Endothelial cell of umbilical vein (primary cell): ENCODE data around the gene ADCY7. TPM values are rescaled to one million over a fixed set of nuclear protein-coding genes. Genes with fewer than 3 reads are reported as not detected.

ENCODE experiments used
- BruUV-seq: library from RNA; stranded (reverse); fragments of 400-500 nt; replicated peaks from 2 replicates; lab custom pipeline; 2021; lab: Mats Ljungman, UMichigan
- CTCF ChIA-PET: fragments of 300-600, 350-600 bp; sonication (Branson Sonifier 250); formaldehyde crosslinking; loops from one replicate; lab custom pipeline; 2021; ENCODE audit warnings: antibody characterized with exemption, inconsistent platforms; lab: Charles Lee
- POLR2A ChIA-PET: fragments of 300-600, 350-600 bp; sonication (Branson Sonifier 250); formaldehyde crosslinking; loops from one replicate; lab custom pipeline; 2021; ENCODE audit warnings: antibody characterized with exemption, inconsistent platforms; lab: Charles Lee
- DNase-seq: peaks from one replicate; pipeline ENCODE4 v3.0.0-alpha.2; 2011; ENCODE audit warnings: low read depth, low spot score
- FAIRE-seq: peaks from 2 replicates; lab custom pipeline; 2011; peaks lifted over from hg19 to GRCh38; lab: Jason Lieb, UNC
- H2AFZ ChIP-seq: 2 replicates; pipeline ENCODE4 v1.6.0; 2012; ENCODE audit warnings: low read depth, low read length, control low read depth, inconsistent platforms
- H3K27ac ChIP-seq: 2 replicates; pipeline ENCODE4 v1.5.1; 2011; ENCODE audit warnings: low read depth, mild to moderate bottlenecking, control low read depth, low read length, moderate library complexity; ENCODE audit not compliant: insufficient read depth
- H3K27me3 ChIP-seq, 2 experiments: 2 replicates each; pipeline versions ENCODE4 v1.6.0 to v1.6.1; 2011; ENCODE audit warnings: low read length in 2 of 2, mixed read lengths in 1 of 2; ENCODE audit not compliant: control insufficient read depth in 2 of 2, insufficient read depth in 2 of 2
- H3K36me3 ChIP-seq, 2 experiments: 2 replicates in 1 of 2; 3 replicates in 1 of 2; pipeline ENCODE4 v1.5.1; 2011; ENCODE audit warnings: low read length in 2 of 2, mild to moderate bottlenecking in 1 of 2, moderate library complexity in 1 of 2; ENCODE audit not compliant: control insufficient read depth in 2 of 2, insufficient read depth in 2 of 2; ENCODE audit errors: extremely low read depth in 1 of 2
- H3K4me1 ChIP-seq: 3 replicates; pipeline ENCODE4 v1.5.1; 2011; ENCODE audit warnings: mild to moderate bottlenecking, low read length; ENCODE audit not compliant: control insufficient read depth, insufficient read depth; ENCODE audit errors: extremely low read depth
- H3K4me2 ChIP-seq: 2 replicates; pipeline ENCODE4 v1.6.1; 2011; ENCODE audit warnings: low read length, control low read depth, mixed read lengths; ENCODE audit not compliant: insufficient read depth
- H3K4me3 ChIP-seq, 3 experiments: fragments of 200-600 bp in 1 of 3; sonication (generic), shearing (Covaris generic) in 1 of 3; replicated peaks in 1 of 3; 2 replicates each; pipeline ENCODE4 v1.5.1; 2011 to 2016; ENCODE audit warnings: control low read depth in 3 of 3, low read length in 3 of 3, mild to moderate bottlenecking in 2 of 3, inconsistent platforms in 1 of 3, low read depth in 1 of 3, moderate library complexity in 1 of 3; ENCODE audit not compliant: insufficient read depth in 1 of 3
- H3K79me2 ChIP-seq: 2 replicates; pipeline ENCODE4 v1.6.0; 2012; ENCODE audit warnings: low read length, inconsistent platforms; ENCODE audit not compliant: control insufficient read depth, insufficient read depth
- H3K9ac ChIP-seq: replicated peaks from 2 replicates; pipeline ENCODE3; 2011; ENCODE audit warnings: low read length, control low read depth; ENCODE audit not compliant: insufficient read depth; ENCODE audit errors: extremely low read depth
- H3K9me1 ChIP-seq: replicated peaks from 3 replicates; pipeline ENCODE4 v1.6.0; 2011; ENCODE audit warnings: mild to moderate bottlenecking, low read length; ENCODE audit not compliant: control insufficient read depth, insufficient read depth; ENCODE audit errors: extremely low read depth
- H3K9me3 ChIP-seq: replicated peaks from 2 replicates; pipeline ENCODE4 v1.5.1; 2012; ENCODE audit warnings: low read length, inconsistent platforms; ENCODE audit not compliant: control insufficient read depth, insufficient read depth
- H4K20me1 ChIP-seq: replicated peaks from 2 replicates; pipeline ENCODE3; 2011; ENCODE audit warnings: mild to moderate bottlenecking, low read length; ENCODE audit not compliant: control insufficient read depth, insufficient read depth; ENCODE audit errors: extremely low read depth
- EZH2 ChIP-seq: IDR thresholded peaks from 2 replicates; pipeline ENCODE4 v1.6.1; 2012; ENCODE audit warnings: borderline replicate concordance, low read depth, mild to moderate bottlenecking, moderate library complexity, low read length, inconsistent platforms; ENCODE audit not compliant: severe bottlenecking
- FOS ChIP-seq: IDR thresholded peaks from 2 replicates; pipeline ENCODE4 v1.6.1; 2011; ENCODE audit warnings: mild to moderate bottlenecking, low read length, moderate library complexity, borderline replicate concordance; ENCODE audit not compliant: insufficient read depth
- JUN ChIP-seq: IDR thresholded peaks from 2 replicates; pipeline ENCODE4 v1.6.1; 2011; ENCODE audit warnings: borderline replicate concordance, low read depth; ENCODE audit not compliant: insufficient read length, insufficient read depth
- POLR2A ChIP-seq: IDR thresholded peaks from 2 replicates; pipeline ENCODE4 v1.6.1; 2012; ENCODE audit warnings: low read depth, mild to moderate bottlenecking, control low read depth, low read length
- dilution Hi-C: fragments of 300-500 bp; cut with MboI; formaldehyde crosslinking; loops from one replicate; pipeline ENCODE4 v1.15.0; 2019; ENCODE audit warnings: low sequenced_read_pairs; ENCODE audit not compliant: extremely low pct_ligation_motif_present
- intact Hi-C: fragments of 100-400 bp; cut with micrococcal nuclease; formaldehyde crosslinking; loops from one replicate; pipeline ENCODE4 v1.10.0; 2022
- polyA plus RNA-seq, 4 experiments: library from polyadenylated mRNA; depleted of rRNA in 3 of 4; stranded (reverse) in 3 of 4; unstranded in 1 of 4; fragments of >200 nt; gene quantifications; 2 replicates each; pipeline versions ENCODE4 v1.2.1 to v1.2.3, GENCODE V29; 2011 to 2012; ENCODE audit warnings: missing spikeins in 1 of 4
- total RNA-seq: library from RNA; stranded (reverse); gene quantifications from 2 replicates; pipeline ENCODE4 v1.2.3, GENCODE V29; 2021
- TF ChIP-seq, protein P1 (sequence below): IDR thresholded peaks from 2 replicates; pipeline ENCODE4 v1.6.1; 2011; ENCODE audit not compliant: insufficient read depth, insufficient read length
- TF ChIP-seq, protein P2 (sequence below), 2 donors: IDR thresholded peaks; 1 replicate in 1 of 2; 2 replicates in 1 of 2; pipeline ENCODE4 v1.5.1; 2011; ENCODE audit warnings: low read length in 2 of 2, mild to moderate bottlenecking in 2 of 2, moderate library complexity in 2 of 2, control low read depth in 1 of 2, inconsistent platforms in 1 of 2, low read depth in 1 of 2; ENCODE audit not compliant: insufficient read depth in 1 of 2; ENCODE audit errors: extremely low read depth in 1 of 2

Gene ADCY7
- total and polyA plus RNA-seq, 2 donors (not counting 3 experiments of a cell fraction or from before 2014, with no cell fraction given) = 3.5 to 9.3 TPM

DNA sequence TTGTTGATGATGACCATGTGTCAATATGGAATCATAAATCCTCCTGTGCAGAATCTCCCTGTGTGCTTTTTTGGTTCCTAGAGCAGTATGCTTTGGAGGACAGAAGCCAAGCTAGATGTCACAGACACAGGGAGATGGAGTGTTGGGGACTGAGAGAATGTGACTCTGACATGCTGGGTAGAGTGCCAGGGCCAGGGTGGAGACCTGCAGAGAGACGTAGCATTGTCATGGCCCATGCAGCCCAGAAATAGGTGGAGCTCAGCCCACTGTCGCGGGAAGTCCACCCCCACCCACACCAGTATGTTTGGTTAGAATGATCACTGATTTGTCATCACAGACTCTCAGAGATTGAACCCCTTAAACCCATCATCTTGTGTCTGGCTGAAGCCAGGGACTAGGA, 39.2 kb upstream of the ADCY7 start:
- H3K4me2 ChIP-seq = no peak overlapping the region
- no peaks in the 10 kb centered on the region for H3K9me3 ChIP-seq
- peaks cover 2 to 12% of the 10 kb centered on the region in 2 experiments for H3K36me3 ChIP-seq
- H4K20me1 ChIP-seq = no peaks in the 10 kb centered on the region
- no peak overlapping the region for H3K27ac ChIP-seq
- H3K4me3 ChIP-seq = no peak overlapping the region
- intact Hi-C loops = no loop called here
- H3K9ac ChIP-seq = no peak overlapping the region
- ChIA-PET POLR2A (no interaction called here), CTCF (interaction anchor here (1.1 to 1.6 kb wide), 3 partner anchors 128 to 438 kb away, joined by 3 to 4 read pairs (median 3); partner anchors contain the start of gene CNEP1R1)
- H3K9me1 ChIP-seq = no peaks in the 10 kb centered on the region
- H3K27me3 ChIP-seq = no peaks in the 10 kb centered on the region
- H3K79me2 ChIP-seq = no peaks in the 10 kb centered on the region
- no TSS peak for BruUV-seq
- H2AFZ ChIP-seq = no peak overlapping the region
- no peak for TF ChIP-seq JUN
- TF ChIP-seq, protein P1, sequence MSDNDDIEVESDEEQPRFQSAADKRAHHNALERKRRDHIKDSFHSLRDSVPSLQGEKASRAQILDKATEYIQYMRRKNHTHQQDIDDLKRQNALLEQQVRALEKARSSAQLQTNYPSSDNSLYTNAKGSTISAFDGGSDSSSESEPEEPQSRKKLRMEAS = no peak
- no peaks in the 10 kb centered on the region for H3K4me1 ChIP-seq
- FAIRE-seq (no peak), DNase-seq (no peak)
- dilution Hi-C loops = no loop called here

DNA sequence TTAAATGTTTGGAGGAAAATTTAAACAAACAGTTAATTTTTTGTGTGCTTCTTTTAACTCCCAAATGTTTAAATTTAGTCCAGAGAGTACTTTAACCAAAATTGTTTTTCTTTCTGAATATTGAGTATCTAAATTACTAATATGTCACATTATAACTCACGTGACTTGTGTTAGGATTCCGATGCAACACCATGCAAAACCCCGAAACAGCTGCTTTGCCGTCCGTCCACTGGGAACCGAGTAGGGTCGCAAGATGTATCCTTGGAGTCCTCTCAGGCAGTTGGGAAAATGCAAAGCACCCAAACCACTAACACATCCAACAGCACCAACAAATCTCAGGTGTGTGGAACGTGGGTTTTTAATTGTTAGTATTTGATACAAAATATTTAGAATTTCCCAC, 38.7 kb upstream of the ADCY7 start:
- Histone ChIP-seq H3K4me3 (no peak overlapping the region), H3K36me3 (peaks cover 2 to 12% of the 10 kb centered on the region in 2 experiments), H2AFZ (no peak overlapping the region), H3K4me1 (no peaks in the 10 kb centered on the region), H3K27ac (no peak overlapping the region), H3K9ac (no peak overlapping the region), H4K20me1 (no peaks in the 10 kb centered on the region), H3K4me2 (no peak overlapping the region), H3K27me3 (no peaks in the 10 kb centered on the region), H3K79me2 (no peaks in the 10 kb centered on the region), H3K9me1 (no peaks in the 10 kb centered on the region), H3K9me3 (no peaks in the 10 kb centered on the region)
- BruUV-seq = no TSS peak
- dilution Hi-C loops = no loop called here
- DNase-seq = no peak
- FAIRE-seq = no peak
- ChIA-PET CTCF (interaction anchor here (0.9 to 1.6 kb wide), 4 partner anchors 16 to 438 kb away, joined by 3 to 4 read pairs (median 3); partner anchors contain the start of gene CNEP1R1), POLR2A (no interaction called here)
- no peak for TF ChIP-seq JUN
- no peak for TF ChIP-seq FOS
- no peak for TF ChIP-seq EZH2
- TF ChIP-seq POLR2A = no peak
- TF ChIP-seq, protein P2, sequence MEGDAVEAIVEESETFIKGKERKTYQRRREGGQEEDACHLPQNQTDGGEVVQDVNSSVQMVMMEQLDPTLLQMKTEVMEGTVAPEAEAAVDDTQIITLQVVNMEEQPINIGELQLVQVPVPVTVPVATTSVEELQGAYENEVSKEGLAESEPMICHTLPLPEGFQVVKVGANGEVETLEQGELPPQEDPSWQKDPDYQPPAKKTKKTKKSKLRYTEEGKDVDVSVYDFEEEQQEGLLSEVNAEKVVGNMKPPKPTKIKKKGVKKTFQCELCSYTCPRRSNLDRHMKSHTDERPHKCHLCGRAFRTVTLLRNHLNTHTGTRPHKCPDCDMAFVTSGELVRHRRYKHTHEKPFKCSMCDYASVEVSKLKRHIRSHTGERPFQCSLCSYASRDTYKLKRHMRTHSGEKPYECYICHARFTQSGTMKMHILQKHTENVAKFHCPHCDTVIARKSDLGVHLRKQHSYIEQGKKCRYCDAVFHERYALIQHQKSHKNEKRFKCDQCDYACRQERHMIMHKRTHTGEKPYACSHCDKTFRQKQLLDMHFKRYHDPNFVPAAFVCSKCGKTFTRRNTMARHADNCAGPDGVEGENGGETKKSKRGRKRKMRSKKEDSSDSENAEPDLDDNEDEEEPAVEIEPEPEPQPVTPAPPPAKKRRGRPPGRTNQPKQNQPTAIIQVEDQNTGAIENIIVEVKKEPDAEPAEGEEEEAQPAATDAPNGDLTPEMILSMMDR (IDR thresholded peaks at IDR 0.05; ENCODE audit: extremely low read depth in 1 of 2, insufficient read depth in 1 of 2, low read depth in 1 of 2, low read length in 2 of 2) = no peak
- TF ChIP-seq, protein P1 = no peak
- intact Hi-C loops = no loop called here
